H9 (cell line): ENCODE data around the gene NEDD9. TPM values are rescaled to one million over a fixed set of nuclear protein-coding genes. Genes with fewer than 3 reads are reported as not detected.

Source experiments
- DNase-seq: peaks from one replicate; pipeline ENCODE4 v3.0.0-alpha.2; 2017
- H2AFZ ChIP-seq: one replicate; pipeline ENCODE4 v1.6.1; 2013; ENCODE audit warnings: mild to moderate bottlenecking, low read length, control low read depth, moderate library complexity
- H2AK5ac ChIP-seq: 2 replicates; pipeline ENCODE4 v1.6.1; 2013; ENCODE audit warnings: low read length, control low read depth, mixed read lengths; ENCODE audit not compliant: insufficient read length
- H2BK120ac ChIP-seq: one replicate; pipeline ENCODE4 v1.6.1; 2013; ENCODE audit warnings: low read depth, mild to moderate bottlenecking, low read length, control low read depth, inconsistent platforms; ENCODE audit not compliant: poor library complexity, severe bottlenecking
- H2BK12ac ChIP-seq: 2 replicates; pipeline ENCODE4 v1.6.1; 2013; ENCODE audit warnings: low read length, control low read depth, mixed read lengths, low read depth; ENCODE audit not compliant: insufficient read length
- H2BK15ac ChIP-seq: 2 replicates; pipeline ENCODE4 v1.6.1; 2013; ENCODE audit warnings: low read depth, low read length, control low read depth
- H2BK20ac ChIP-seq: one replicate; pipeline ENCODE4 v1.6.1; 2013; ENCODE audit warnings: low read depth, mild to moderate bottlenecking, low read length, control low read depth, inconsistent platforms; ENCODE audit not compliant: poor library complexity, severe bottlenecking
- H2BK5ac ChIP-seq: 2 replicates; pipeline ENCODE4 v1.6.1; 2013; ENCODE audit warnings: low read length, control low read depth, mixed read lengths; ENCODE audit not compliant: insufficient read length
- H3K14ac ChIP-seq: 2 replicates; pipeline ENCODE4 v1.6.1; 2013; ENCODE audit warnings: low read length, control low read depth; ENCODE audit not compliant: insufficient read depth
- H3K18ac ChIP-seq: 2 replicates; pipeline ENCODE4 v1.6.1; 2013; ENCODE audit warnings: low read depth, mild to moderate bottlenecking, mixed read lengths, low read length, control low read depth; ENCODE audit not compliant: insufficient read length
- H3K23ac ChIP-seq: 2 replicates; pipeline ENCODE4 v1.6.1; 2013; ENCODE audit warnings: low read length, control low read depth, mixed read lengths, low read depth; ENCODE audit not compliant: insufficient read length
- H3K23me2 ChIP-seq: 2 replicates; pipeline ENCODE4 v1.6.1; 2013; ENCODE audit warnings: low read depth, mild to moderate bottlenecking, mixed read lengths, low read length, control low read depth; ENCODE audit not compliant: insufficient read length, poor library complexity, severe bottlenecking
- H3K27ac ChIP-seq: 2 replicates; pipeline ENCODE4 v1.5.1; 2013; ENCODE audit warnings: low read length, control low read depth, mixed read lengths, low read depth; ENCODE audit not compliant: insufficient read length
- H3K27me3 ChIP-seq: 2 replicates; pipeline ENCODE4 v1.6.1; 2013; ENCODE audit warnings: low read length, control low read depth, inconsistent platforms; ENCODE audit not compliant: insufficient read depth
- H3K4ac ChIP-seq: 2 replicates; pipeline ENCODE4 v1.6.1; 2013; ENCODE audit warnings: low read depth, mild to moderate bottlenecking, control low read depth, inconsistent platforms, low read length, moderate library complexity
- H3K4me1 ChIP-seq: 2 replicates; pipeline ENCODE4 v1.6.1; 2013; ENCODE audit warnings: low read length, control low read depth, inconsistent platforms; ENCODE audit not compliant: insufficient read depth
- H3K4me2 ChIP-seq: 2 replicates; pipeline ENCODE4 v1.6.1; 2013; ENCODE audit warnings: low read length, control low read depth, mixed read lengths; ENCODE audit not compliant: insufficient read length, insufficient read depth
- H3K56ac ChIP-seq: 2 replicates; pipeline ENCODE4 v1.6.1; 2013; ENCODE audit warnings: low read depth, mild to moderate bottlenecking, mixed read lengths, low read length, control low read depth; ENCODE audit not compliant: insufficient read length
- H3K79me1 ChIP-seq: 2 replicates; pipeline ENCODE4 v1.6.1; 2013; ENCODE audit warnings: low read depth, mild to moderate bottlenecking, moderate library complexity, low read length, control low read depth, inconsistent platforms; ENCODE audit not compliant: insufficient read depth, poor library complexity, severe bottlenecking
- H3K79me2 ChIP-seq: 2 replicates; pipeline ENCODE4 v1.6.1; 2013; ENCODE audit warnings: low read length, control low read depth, inconsistent platforms; ENCODE audit not compliant: insufficient read depth
- H3K9ac ChIP-seq: 2 replicates; pipeline ENCODE4 v1.6.1; 2013; ENCODE audit warnings: low read length, control low read depth, mixed read lengths; ENCODE audit not compliant: insufficient read length; ENCODE audit errors: extremely low read depth
- H3K9me3 ChIP-seq: one replicate; pipeline ENCODE4 v1.6.1; 2013; ENCODE audit warnings: low read depth, low read length, inconsistent platforms; ENCODE audit not compliant: control insufficient read depth
- H3T11ph ChIP-seq: one replicate; pipeline ENCODE4 v1.6.1; 2013; ENCODE audit warnings: mild to moderate bottlenecking, low read length, control low read depth, inconsistent platforms
- H4K20me1 ChIP-seq: one replicate; pipeline ENCODE4 v1.6.1; 2013; ENCODE audit not compliant: control insufficient read depth, insufficient read length, insufficient read depth
- H4K5ac ChIP-seq: 2 replicates; pipeline ENCODE4 v1.6.1; 2013; ENCODE audit warnings: low read depth, mild to moderate bottlenecking, mixed read lengths, low read length, control low read depth; ENCODE audit not compliant: insufficient read length
- H4K8ac ChIP-seq: replicated peaks from 2 replicates; pipeline ENCODE4 v1.6.1; 2013; ENCODE audit warnings: low read length, control low read depth, mixed read lengths, low read depth; ENCODE audit not compliant: insufficient read length
- H4K91ac ChIP-seq: 2 replicates; pipeline ENCODE4 v1.6.1; 2013; ENCODE audit warnings: low read depth, mild to moderate bottlenecking, moderate library complexity, mixed read lengths, low read length, control low read depth; ENCODE audit not compliant: insufficient read length
- H3K27ac Mint-ChIP-seq, 3 experiments: 2 replicates in 2 of 3; 3 replicates in 1 of 3; pipeline ENCODE4 v1.8.0; 2020 to 2021; ENCODE audit warnings: mixed read lengths in 3 of 3, mild to moderate bottlenecking in 1 of 3, moderate library complexity in 1 of 3
- H3K27me3 Mint-ChIP-seq: 2 replicates; pipeline ENCODE4 v1.8.0; 2021; ENCODE audit warnings: low read depth, mild to moderate bottlenecking, moderate library complexity, mixed read lengths
- H3K36me3 Mint-ChIP-seq, 3 experiments: 2 replicates in 2 of 3; 3 replicates in 1 of 3; pipeline ENCODE4 v1.8.0; 2020 to 2021; ENCODE audit warnings: low read depth in 3 of 3, mixed read lengths in 3 of 3; ENCODE audit not compliant: insufficient read depth in 1 of 3
- H3K4me1 Mint-ChIP-seq, 2 experiments: 2 replicates each; pipeline ENCODE4 v1.8.0; 2020; ENCODE audit warnings: mixed read lengths in 2 of 2
- H3K4me3 Mint-ChIP-seq, 2 experiments: 2 replicates in 1 of 2; 3 replicates in 1 of 2; pipeline ENCODE4 v1.8.0; 2020 to 2021; ENCODE audit warnings: mild to moderate bottlenecking in 2 of 2, mixed read lengths in 2 of 2, moderate library complexity in 1 of 2
- H3K9me3 Mint-ChIP-seq, 2 experiments: 2 replicates in 1 of 2; 3 replicates in 1 of 2; pipeline ENCODE4 v1.8.0; 2020; ENCODE audit warnings: mild to moderate bottlenecking in 2 of 2, mixed read lengths in 2 of 2, moderate library complexity in 1 of 2
- CTCF ChIP-seq: fragments of 200-600 bp; sonication (generic); conservative IDR thresholded peaks from 3 replicates; pipeline ENCODE4 v1.8.0; 2021; ENCODE audit warnings: antibody characterized with exemption, mild to moderate bottlenecking
- WGBS: extraction: QIAGEN DNeasy Blood & Tissue Kit; methylation state at CpG from one replicate; pipeline ENCODE4 v1.1.7; 2013; ENCODE audit warnings: missing lambda C conversion rate, low lambda C conversion rate, mixed read lengths; ENCODE audit not compliant: insufficient read length; ENCODE audit errors: extremely low coverage; 5-methylcytosine and 5-hydroxymethylcytosine counted together
- total RNA-seq: library from RNA; stranded (reverse); gene quantifications from 2 replicates; pipeline ENCODE4 v1.2.1, GENCODE V29; 2021

Gene NEDD9
- total RNA-seq, 1 experiment from 2014 or later = 5.5 TPM

DNA sequence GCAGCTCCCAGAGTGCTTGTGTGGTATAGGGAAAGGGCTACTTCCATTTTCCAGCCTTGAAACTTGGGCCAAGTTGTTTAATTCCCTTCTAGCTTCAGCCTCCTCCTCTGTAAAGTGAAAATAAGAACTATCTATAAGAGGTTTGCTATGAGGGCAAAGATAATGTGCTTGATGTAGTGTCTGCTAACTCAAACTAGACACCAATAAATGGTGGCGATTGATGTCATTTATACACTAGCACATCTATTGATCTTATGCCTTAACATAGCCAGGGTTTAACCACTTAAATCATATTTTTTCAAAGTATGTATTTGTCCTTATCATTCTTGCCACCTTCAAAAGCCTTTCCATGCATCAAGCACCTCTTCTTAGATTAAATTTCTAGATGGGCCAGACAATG, 55.2 kb downstream of the NEDD9 start:
- H3K27ac ChIP-seq = no peak overlapping the region
- H3K9me3 ChIP-seq = peaks cover 3% of the 10 kb centered on the region
- no peaks in the 10 kb centered on the region for H3K23me2 ChIP-seq
- H2BK5ac ChIP-seq = no peak overlapping the region
- Mint-ChIP-seq H3K27me3 (no peaks in the 10 kb centered on the region), H3K36me3 (peaks cover 5 to 18% (median 5%) of the 10 kb centered on the region in 3 experiments; a peak in 5 of 7 replicates), H3K27ac (no peak overlapping the region; a peak in 1 of 7 replicates), H3K4me3 (no peak overlapping the region), H3K9me3 (peaks cover 14 to 16% of the 10 kb centered on the region in 2 experiments; a peak in 4 of 5 replicates), H3K4me1 (peaks cover 31 to 33% of the 10 kb centered on the region in 2 experiments)
- no peak overlapping the region for H3K4ac ChIP-seq
- DNase-seq = no peak
- no peak overlapping the region for H2AFZ ChIP-seq
- H3K14ac ChIP-seq = no peak overlapping the region
- no peaks in the 10 kb centered on the region for H4K20me1 ChIP-seq
- H2AK5ac ChIP-seq = no peak overlapping the region
- no peak overlapping the region for H2BK20ac ChIP-seq
- no peak overlapping the region for H2BK12ac ChIP-seq
- H3K18ac ChIP-seq = no peak overlapping the region
- H3K4me1 ChIP-seq = no peaks in the 10 kb centered on the region; the same call in 1 of the 2 replicates
- H4K5ac ChIP-seq = no peak overlapping the region
- H2BK120ac ChIP-seq = no peak overlapping the region
- no peak overlapping the region for H3K56ac ChIP-seq
- no peak overlapping the region for H3K9ac ChIP-seq
- no peak overlapping the region for H4K8ac ChIP-seq
- no peak overlapping the region for H4K91ac ChIP-seq
- no peak overlapping the region for H3K4me2 ChIP-seq
- no peak overlapping the region for H3K23ac ChIP-seq
- no CpG with 5 or more reads among the region's 1 CpG for WGBS
- no peaks in the 10 kb centered on the region for H3K79me1 ChIP-seq
- H3K79me2 ChIP-seq = no peaks in the 10 kb centered on the region
- TF ChIP-seq CTCF = no peak
- no peak overlapping the region for H3T11ph ChIP-seq
- H3K27me3 ChIP-seq = no peaks in the 10 kb centered on the region
- no peak overlapping the region for H2BK15ac ChIP-seq
